ENCODE measurements around the gene PER1.
"Not testable (repeated sequence)": the region's sequence is repeated elsewhere in the genome, so short reads cannot be mapped to it uniquely, and the experiment has no call there.

DNA sequence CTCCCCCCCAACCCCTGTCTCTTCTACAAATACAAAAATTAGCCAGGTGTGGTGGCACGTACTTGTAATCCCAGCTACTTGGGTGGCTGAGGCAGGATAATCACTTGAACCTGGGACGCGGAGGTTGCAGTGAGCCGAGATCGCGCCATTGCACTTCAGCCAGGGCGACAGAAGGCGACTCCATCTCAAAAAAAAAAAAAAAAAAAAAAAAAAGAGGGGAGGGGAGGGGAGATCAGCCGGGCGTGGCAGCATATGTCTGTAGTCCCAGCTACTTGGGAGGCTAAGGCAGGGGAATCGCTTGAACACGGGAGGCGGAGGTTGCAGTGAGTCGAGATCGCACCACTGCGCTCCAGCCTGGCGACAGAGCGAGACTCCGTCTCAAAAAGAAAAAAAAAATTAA, 18.0 kb upstream of the PER1 start:
- not testable (repeated sequence) for TF ChIP-seq CTCF, POLR2A, POLR2AphosphoS5 (IDR thresholded peaks at IDR 0.05)

Data from transverse colon (tissue), 4 donors.